ENCODE results near the gene MYOD1.

- TF ChIP-seq EGR1 (IDR thresholded peaks at IDR 0.05; ENCODE audit: low read depth) (no peak), POLR2A (IDR thresholded peaks at IDR 0.05; ENCODE audit: borderline replicate concordance, extremely low read depth, insufficient read depth, insufficient read length) (no peak), POLR2AphosphoS5 (IDR thresholded peaks at IDR 0.05; ENCODE audit: low read depth, low read length) (no peak), YY1 (IDR thresholded peaks at IDR 0.05; ENCODE audit: extremely low read depth, insufficient replicate concordance, low read depth, low read length) (no peak), ZFX (IDR thresholded peaks at IDR 0.05) (no peak), TCF7L2 (IDR thresholded peaks at IDR 0.05; ENCODE audit: borderline replicate concordance, extremely low read depth, insufficient read depth, insufficient read length) (no peak), SIN3A (IDR thresholded peaks at IDR 0.05; ENCODE audit: low read depth) (no peak), ZNF274 (IDR thresholded peaks at IDR 0.05; ENCODE audit: low read depth, low read length) (no peak)
- TF ChIP-seq, protein P1, sequence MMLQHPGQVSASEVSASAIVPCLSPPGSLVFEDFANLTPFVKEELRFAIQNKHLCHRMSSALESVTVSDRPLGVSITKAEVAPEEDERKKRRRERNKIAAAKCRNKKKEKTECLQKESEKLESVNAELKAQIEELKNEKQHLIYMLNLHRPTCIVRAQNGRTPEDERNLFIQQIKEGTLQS (IDR thresholded peaks at IDR 0.05), result no peak
- TF ChIP-seq, protein P2, sequence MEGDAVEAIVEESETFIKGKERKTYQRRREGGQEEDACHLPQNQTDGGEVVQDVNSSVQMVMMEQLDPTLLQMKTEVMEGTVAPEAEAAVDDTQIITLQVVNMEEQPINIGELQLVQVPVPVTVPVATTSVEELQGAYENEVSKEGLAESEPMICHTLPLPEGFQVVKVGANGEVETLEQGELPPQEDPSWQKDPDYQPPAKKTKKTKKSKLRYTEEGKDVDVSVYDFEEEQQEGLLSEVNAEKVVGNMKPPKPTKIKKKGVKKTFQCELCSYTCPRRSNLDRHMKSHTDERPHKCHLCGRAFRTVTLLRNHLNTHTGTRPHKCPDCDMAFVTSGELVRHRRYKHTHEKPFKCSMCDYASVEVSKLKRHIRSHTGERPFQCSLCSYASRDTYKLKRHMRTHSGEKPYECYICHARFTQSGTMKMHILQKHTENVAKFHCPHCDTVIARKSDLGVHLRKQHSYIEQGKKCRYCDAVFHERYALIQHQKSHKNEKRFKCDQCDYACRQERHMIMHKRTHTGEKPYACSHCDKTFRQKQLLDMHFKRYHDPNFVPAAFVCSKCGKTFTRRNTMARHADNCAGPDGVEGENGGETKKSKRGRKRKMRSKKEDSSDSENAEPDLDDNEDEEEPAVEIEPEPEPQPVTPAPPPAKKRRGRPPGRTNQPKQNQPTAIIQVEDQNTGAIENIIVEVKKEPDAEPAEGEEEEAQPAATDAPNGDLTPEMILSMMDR (IDR thresholded peaks at IDR 0.05 in 2 of 3, conservative IDR thresholded peaks at IDR 0.05 in 1 of 3; ENCODE audit: borderline replicate concordance in 1 of 3, insufficient read depth in 1 of 3, low read depth in 2 of 3, low read length in 2 of 3), result no peak
Observed at GRCh38 chr11:17753153-17753552, 33.8 kb downstream of the MYOD1 start.
